ENCODE results near the gene MED13L. TPM values are rescaled to one million over a fixed set of nuclear protein-coding genes. Genes with fewer than 3 reads are reported as not detected.

The MED13L gene
- total and polyA plus RNA-seq, 2 donors (not counting 3 experiments of a cell fraction or from before 2014, with no cell fraction given) = 27.4 to 93.6 TPM

- ChIA-PET CTCF (interaction anchor here (0.6 to 1.6 kb wide), 5 partner anchors 13 to 77 kb away, joined by 3 to 6 read pairs (median 3); no protein-coding TSS in a partner anchor), POLR2A (no interaction called here)
- no peaks in the 10 kb centered on the region for H3K27me3 ChIP-seq (ENCODE audit: control insufficient read depth in 2 of 2, insufficient read depth in 2 of 2, low read length in 2 of 2)
- no TSS peak for BruUV-seq (replicated peaks)
- TF ChIP-seq POLR2A (IDR thresholded peaks at IDR 0.05; ENCODE audit: low read depth, low read length) = no peak
- TF ChIP-seq MYC (IDR thresholded peaks at IDR 0.05; ENCODE audit: low read depth, low read length) = no peak
- no peak for TF ChIP-seq POLR2AphosphoS5 (IDR thresholded peaks at IDR 0.05; ENCODE audit: insufficient read depth, low read depth, low read length)
- TF ChIP-seq JUN (IDR thresholded peaks at IDR 0.05; ENCODE audit: borderline replicate concordance, insufficient read depth, insufficient read length, low read depth) = no peak
- TF ChIP-seq GATA2 (IDR thresholded peaks at IDR 0.05; ENCODE audit: insufficient read depth, insufficient read length, low read depth, low read length) = no peak
- no peak for TF ChIP-seq MAX (IDR thresholded peaks at IDR 0.05; ENCODE audit: insufficient read depth, insufficient read length)
- no peak for TF ChIP-seq EZH2 (IDR thresholded peaks at IDR 0.05; ENCODE audit: borderline replicate concordance, low read depth, low read length, severe bottlenecking)
- no peak for TF ChIP-seq CTCF (IDR thresholded peaks at IDR 0.05; ENCODE audit: extremely low read depth in 1 of 2, insufficient read depth in 1 of 2, low read depth in 1 of 2, low read length in 2 of 2)
- no peak for TF ChIP-seq FOS (IDR thresholded peaks at IDR 0.05; ENCODE audit: borderline replicate concordance, insufficient read depth, low read length)
- H3K36me3 ChIP-seq (ENCODE audit: control insufficient read depth in 2 of 2, extremely low read depth in 1 of 2, insufficient read depth in 2 of 2, low read length in 2 of 2) = no peaks in the 10 kb centered on the region
- no peaks in the 10 kb centered on the region for H3K9me3 ChIP-seq (replicated peaks; ENCODE audit: control insufficient read depth, insufficient read depth, low read length)
- H3K9ac ChIP-seq (replicated peaks; ENCODE audit: extremely low read depth, insufficient read depth, low read length) = no peak overlapping the region
- intact Hi-C loops (cut with micrococcal nuclease) (no loop called here), dilution Hi-C loops (cut with MboI; ENCODE audit: extremely low pct_ligation_motif_present, low sequenced_read_pairs) (no loop called here)
- DNase-seq (ENCODE audit: low read depth, low spot score) (no peak), FAIRE-seq (no peak)
- H3K9me1 ChIP-seq (replicated peaks; ENCODE audit: control insufficient read depth, extremely low read depth, insufficient read depth, low read length) = peaks cover 3% of the 10 kb centered on the region
- H3K4me1 ChIP-seq (ENCODE audit: control insufficient read depth, extremely low read depth, insufficient read depth, low read length) = peaks cover 3% of the 10 kb centered on the region
- H4K20me1 ChIP-seq (replicated peaks; ENCODE audit: control insufficient read depth, extremely low read depth, insufficient read depth, low read length) = peaks cover 35% of the 10 kb centered on the region
- H3K4me2 ChIP-seq (ENCODE audit: insufficient read depth, low read length) = no peak overlapping the region
- no peak overlapping the region for H2AFZ ChIP-seq (ENCODE audit: low read depth, low read length)
- no peak overlapping the region for H3K4me3 ChIP-seq (replicated peaks in 1 of 3; ENCODE audit: insufficient read depth in 1 of 3, low read depth in 1 of 3, low read length in 3 of 3)
- peaks cover 71% of the 10 kb centered on the region for H3K79me2 ChIP-seq (ENCODE audit: control insufficient read depth, insufficient read depth, low read length)
- no peak overlapping the region for H3K27ac ChIP-seq (ENCODE audit: insufficient read depth, low read depth, low read length)
These were observed 117.8 kb downstream of the MED13L start for GRCh38 chr12:116159593-116160200.
